ENCODE measurements around the gene TBX3.
"Not testable (repeated sequence)": the region's sequence is repeated elsewhere in the genome, so short reads cannot be mapped to it uniquely, and the experiment has no call there.

TBX3 gene

GRCh38 chr12:114684098-114684869, at the start of gene TBX3:
TSS of gene TBX3 (minus strand) at chr12:114684175. CDS start at chr12:114683200, 975 bp downstream.
- peak; percentile 99 for DNase-seq (ENCODE audit: low read depth)

DNA sequence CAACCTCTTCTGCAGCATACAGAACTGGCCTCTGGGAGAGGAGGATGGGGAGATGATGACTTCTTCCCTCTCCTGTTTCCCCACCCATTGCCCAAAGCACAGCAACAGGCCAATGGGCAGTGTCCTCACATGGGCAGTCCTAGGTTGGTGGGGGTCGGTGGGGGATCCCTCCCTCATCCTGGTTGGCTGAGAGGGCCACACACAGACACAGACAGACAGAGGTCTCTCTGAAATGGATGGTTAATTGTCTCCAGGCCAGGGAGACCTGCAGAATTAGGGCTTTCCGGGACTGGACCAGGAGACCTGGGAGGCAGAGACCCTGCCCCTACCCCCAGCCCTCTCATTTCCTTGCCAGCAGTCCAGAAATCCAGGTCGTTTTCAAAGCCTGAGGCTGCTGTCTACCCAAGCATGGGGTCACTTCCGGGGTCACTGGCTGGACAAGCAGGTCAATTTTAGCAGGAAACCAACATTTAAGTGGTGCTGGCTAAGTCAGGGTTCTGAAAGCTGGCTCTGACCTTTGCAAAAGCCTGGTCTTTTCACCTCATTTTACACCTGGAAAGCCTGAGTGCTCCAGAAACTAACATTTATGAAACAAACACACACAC, 48.6 kb upstream of the TBX3 start:
- DNase-seq (ENCODE audit: low read depth) = no peak

GRCh38 chr12:114729731-114730130, 45.8 kb upstream of the TBX3 start:
- DNase-seq (ENCODE audit: low read depth) = no peak

DNA sequence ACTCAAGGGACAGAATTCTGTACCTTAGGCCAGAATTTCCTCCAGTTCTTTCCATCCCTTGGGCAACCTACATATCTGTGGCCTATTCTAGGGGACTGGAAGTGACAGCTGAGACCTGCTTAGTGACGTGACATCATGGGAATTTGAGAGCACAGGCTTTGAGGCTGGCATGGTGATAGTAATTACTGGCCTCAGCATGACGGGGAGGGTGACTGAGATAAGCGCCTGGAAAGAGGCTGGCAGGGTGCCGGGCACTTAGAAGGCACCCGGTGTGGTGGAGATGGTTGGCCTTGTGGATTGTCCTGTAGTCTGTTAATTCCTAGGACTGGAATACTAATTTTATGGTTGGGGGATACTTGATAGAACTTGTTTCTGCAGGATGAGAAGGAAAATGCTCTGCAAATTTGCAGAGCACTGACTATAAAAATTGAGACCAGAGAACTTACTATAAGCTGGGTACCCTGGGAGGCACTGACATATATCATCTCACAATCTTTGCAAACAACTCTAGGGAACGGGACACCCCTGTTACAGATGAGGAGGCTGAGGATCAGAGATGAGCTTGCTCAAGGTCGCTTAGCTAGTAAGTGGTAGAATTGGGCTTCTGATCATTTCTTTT, 42.2 kb upstream of the TBX3 start:
- no peak for DNase-seq (ENCODE audit: low read depth)

DNA sequence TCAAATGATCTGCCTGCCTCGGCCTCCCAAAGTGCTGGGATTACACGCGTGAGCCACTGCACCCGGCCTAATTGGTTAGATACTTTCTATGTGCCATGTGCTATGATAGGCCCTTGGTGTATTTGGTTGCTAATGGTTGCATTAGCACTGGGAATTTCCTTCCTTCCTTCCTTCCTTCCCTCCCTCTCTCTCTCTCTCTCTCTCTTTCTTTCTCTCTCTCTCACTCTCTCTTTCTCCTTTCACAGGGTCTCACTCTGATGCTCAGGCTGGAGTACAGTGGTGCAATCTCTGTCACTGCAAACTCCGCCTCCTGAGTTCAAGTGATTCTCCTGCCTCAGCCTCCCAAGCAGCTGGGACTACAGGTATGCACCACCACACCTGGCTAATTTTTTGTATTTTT, 38.2 kb upstream of the TBX3 start:
- not testable (repeated sequence) for DNase-seq (ENCODE audit: low read depth)

GRCh38 chr12:114721266-114721665, 37.3 kb upstream of the TBX3 start:
- no peak for DNase-seq (ENCODE audit: low read depth)

DNA sequence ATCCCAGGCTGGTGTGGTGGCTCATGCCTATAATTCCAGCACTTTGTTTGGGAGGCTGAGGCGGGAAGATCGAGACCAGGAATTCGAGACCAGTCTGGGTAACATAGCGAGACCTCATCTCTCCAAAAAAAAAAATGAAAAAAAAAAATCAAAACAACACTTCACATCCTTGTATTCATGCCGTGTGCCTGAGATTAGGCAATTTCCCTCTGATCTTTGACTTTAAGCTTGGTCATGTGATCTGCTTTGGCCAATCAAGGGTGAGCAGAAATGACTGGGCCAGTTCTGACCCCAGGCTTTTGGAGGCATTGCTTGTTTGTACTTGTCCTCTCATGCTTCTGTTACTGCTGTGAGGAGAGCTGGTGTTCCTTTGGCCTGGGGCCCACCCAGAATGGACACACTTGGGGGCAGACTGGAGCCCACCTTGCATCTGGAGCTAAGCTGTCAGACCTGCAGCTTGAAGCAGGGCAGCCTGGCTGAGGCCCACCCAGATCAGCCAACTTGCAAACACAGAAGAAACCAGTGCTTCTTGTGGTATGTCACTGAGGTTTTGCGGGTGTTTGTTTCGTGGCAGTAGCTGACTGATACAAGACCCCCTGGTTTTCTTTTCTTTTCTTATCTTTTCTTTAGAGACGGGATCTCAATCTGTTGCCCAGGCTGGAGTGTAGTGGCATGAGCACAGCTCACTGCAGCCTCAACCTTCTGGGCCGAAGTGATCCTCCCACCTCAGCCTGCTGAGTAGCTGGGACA, 29.7 kb upstream of the TBX3 start:
- no peak for DNase-seq (ENCODE audit: low read depth)

GRCh38 chr12:114711689-114712152, 27.7 kb upstream of the TBX3 start:
- DNase-seq (ENCODE audit: low read depth) = no peak

DNA sequence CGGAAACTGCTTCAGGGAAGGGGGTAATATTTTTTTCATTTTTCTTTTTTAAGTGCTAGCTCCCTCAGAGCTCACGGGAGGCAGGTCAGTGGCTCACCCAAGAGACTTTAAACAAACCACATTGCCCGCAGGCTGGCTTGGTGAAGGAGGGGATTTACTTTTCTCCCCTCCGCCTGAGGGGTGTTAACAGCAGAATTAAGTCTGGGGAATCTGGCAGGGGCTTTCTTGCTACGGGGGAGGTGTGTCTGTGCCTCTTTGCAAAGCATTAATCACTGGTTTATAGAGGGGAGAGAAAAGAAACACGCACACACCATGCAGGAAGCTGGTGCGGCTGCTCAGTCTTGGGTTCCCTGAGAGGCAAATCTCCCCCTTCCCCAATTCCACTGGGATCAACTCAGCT, 26.2 kb upstream of the TBX3 start:
- no peak for DNase-seq (ENCODE audit: low read depth)

DNA sequence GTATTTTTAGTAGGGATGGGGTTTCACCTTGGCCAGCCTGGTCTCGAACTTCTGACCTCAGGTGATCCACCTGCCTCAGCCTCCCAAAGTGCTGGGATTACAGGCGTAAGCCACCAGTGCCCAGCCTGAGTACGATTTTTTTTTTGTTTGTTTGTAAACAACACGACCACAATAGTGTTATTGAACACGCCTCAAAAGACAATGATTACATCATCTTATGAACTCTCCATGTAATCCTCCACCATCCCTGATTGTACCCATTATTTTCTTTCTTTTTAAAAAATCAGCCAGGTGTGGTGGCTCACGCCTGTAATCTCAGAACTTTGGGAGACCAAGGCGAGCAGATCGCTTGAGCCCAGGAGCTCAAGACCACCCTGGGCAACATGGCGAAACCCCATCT, 25.1 kb upstream of the TBX3 start:
- no peak for DNase-seq (ENCODE audit: low read depth)

- DNase-seq (ENCODE audit: low read depth) = not testable (repeated sequence)
Observed at GRCh38 chr12:114708598-114708997, 24.6 kb upstream of the TBX3 start.

DNA sequence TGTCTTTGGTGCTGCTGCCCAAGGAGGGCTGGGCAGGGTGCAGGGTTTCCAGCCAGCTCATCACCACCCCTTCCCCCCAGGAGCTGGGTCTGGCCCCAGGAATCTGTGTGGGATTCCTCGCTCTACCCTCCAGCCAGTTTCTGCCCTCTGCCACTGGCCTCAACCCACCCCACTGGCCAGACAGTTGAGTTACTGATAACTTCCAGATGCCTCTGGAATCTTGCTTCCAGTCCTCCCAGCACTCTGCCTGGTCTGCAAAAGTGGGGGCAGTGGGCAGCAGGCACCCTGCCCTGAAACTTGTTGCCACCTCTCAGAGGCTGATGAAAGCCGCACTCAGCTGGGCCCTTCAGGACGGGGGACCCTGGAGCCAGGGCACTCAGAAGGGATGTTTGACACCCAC, 20.1 kb upstream of the TBX3 start:
- DNase-seq (ENCODE audit: low read depth) = no peak

GRCh38 chr12:114703060-114703493, 19.1 kb upstream of the TBX3 start:
- no peak for DNase-seq (ENCODE audit: low read depth)

DNA sequence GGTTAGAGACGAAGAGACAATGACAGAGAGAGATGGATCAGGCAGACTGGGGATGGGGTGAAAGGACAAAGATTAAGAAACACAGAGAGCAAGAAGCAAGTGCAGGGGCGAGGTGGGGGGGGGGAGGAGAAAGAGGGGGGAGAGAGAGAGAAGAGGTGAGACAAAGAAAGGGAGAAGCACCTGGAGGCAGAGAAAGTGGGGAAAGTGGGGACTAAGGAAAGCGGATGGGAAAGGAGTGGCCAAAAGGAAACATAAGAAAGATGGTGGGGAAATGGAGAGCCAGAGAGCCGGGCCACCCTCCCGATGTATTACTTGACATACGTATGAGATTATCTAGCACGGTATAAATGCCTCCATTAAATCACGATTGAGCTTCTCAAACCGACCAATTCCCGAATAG, 18.5 kb upstream of the TBX3 start:
- DNase-seq (ENCODE audit: low read depth) = no peak

DNA sequence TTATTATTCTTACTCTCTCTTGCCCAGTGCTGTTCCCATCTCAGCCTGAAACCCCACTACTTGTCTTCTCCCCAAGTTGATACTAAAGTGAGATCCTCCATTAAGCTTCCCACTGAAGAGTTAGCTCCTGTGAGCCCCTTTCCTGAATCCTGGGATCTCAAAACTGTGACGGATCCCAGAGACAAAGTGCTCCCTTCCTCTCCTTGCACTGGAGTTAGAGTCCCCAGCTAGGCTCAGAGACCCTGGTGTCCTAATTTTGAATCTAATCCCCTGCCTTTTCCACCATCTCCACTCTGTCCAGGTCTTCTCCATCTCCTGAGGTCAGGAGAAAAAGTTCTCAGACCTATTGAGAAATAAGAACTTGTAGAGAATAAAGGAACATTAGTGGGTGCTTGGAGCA, 17.6 kb upstream of the TBX3 start:
- no peak for DNase-seq (ENCODE audit: low read depth)

DNA sequence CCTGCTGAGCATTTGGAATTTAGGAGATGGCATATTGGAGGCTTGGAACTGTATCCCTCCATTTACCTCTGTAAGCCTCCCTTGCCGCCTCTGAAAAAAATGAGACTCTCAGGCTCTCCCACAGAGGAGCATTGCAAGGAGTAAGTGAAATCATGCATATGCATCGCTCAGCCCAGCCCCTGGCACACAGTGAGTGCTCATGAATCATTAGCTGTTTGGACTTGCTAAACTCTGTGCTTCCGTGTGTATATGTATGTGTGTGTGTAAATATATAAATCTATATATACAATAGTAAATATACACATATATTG, 17.1 kb upstream of the TBX3 start:
- no peak for DNase-seq (ENCODE audit: low read depth)

- DNase-seq (ENCODE audit: low read depth) = no peak
Observed at GRCh38 chr12:114700392-114701103, 16.6 kb upstream of the TBX3 start.

- no peak for DNase-seq (ENCODE audit: low read depth)
Observed at GRCh38 chr12:114698566-114699163, 14.7 kb upstream of the TBX3 start.

DNA sequence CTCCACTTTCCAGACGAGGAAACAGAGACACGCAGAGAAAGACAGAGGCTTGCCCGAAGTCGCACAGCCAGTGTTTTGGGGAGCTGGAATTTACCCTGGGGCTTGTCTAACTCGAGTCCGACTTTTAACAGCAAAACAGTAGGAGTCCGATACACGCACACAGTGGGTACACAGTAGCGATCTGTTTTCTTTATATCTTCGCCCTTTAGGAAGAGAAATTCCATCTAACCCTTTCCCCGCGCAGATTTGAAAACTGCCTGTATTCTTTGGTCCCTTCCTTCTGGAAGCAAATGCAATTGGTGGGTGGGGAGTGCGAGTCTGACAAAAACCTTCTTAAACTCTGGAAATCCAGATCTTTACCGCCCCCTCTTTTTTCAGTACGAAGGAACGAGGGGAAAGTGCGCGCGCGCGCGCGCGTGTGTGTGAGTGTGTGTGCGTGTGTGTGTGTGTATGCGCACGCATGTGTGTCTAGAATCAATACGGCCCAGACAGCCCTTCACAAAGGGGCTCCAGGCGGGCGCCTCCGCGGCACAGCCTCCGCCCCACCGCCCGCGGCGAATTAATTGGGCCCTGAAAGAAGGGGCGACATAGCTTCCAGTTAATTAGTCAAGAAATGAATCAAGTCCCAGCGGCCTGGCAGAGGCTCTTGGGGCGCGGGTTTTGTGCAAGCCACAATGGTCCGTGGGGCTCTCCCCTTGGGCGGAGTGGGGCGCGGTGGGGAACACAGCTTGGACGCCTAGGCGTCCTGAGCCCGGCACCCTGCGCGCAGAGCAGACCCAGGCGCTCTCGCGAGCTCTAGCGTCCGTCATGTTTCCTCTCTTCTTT, 14.0 kb upstream of the TBX3 start:
- DNase-seq (ENCODE audit: low read depth) = no peak

DNA sequence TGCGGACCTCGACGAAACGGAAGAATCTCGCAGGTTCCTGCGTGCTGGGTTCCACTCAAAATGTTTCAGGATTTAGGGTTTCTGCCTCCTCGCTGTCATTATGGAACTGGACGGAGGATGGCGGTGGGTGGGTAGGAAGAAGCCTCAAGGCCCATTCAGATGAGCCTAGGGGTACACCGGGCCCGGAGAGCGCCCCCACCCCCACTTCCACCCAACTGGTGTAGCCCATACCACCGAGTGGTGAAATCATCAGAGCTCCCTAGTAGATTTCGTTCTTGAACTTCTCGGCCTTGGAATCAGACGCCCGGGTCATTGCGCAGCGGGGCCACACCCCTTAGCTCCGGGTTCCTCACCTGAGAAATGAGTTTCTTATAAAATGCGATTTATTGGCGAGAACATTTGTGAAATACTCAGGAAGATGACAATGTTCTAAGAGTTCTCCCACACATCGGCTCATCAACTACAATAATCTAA, 13.3 kb upstream of the TBX3 start:
- no peak for DNase-seq (ENCODE audit: low read depth)
